HUES64 (cell line): ENCODE data around the gene LARP1.
"Not testable (repeated sequence)": the region's sequence is repeated elsewhere in the genome, so short reads cannot be mapped to it uniquely, and the experiment has no call there.

Source experiments
- H3K27ac ChIP-seq: 2 replicates; pipeline ENCODE4 v1.7.0; 2013; ENCODE audit warnings: low read depth, low read length, inconsistent platforms
- H3K27me3 ChIP-seq: 2 replicates; pipeline ENCODE4 v1.6.1; 2013; ENCODE audit warnings: mild to moderate bottlenecking, low read length; ENCODE audit not compliant: insufficient read depth
- H3K36me3 ChIP-seq: 2 replicates; pipeline ENCODE4 v1.6.1; 2013; ENCODE audit warnings: mild to moderate bottlenecking, low read length; ENCODE audit not compliant: insufficient read depth
- H3K4me1 ChIP-seq: 2 replicates; pipeline ENCODE4 v1.6.1; 2013; ENCODE audit warnings: mild to moderate bottlenecking, low read length, moderate library complexity; ENCODE audit not compliant: insufficient read depth
- H3K4me3 ChIP-seq: 2 replicates; pipeline ENCODE4 v1.5.1; 2013; ENCODE audit warnings: mild to moderate bottlenecking, low read length, moderate library complexity
- H3K9ac ChIP-seq: 2 replicates; pipeline ENCODE4 v1.6.1; 2013; ENCODE audit warnings: mild to moderate bottlenecking, low read depth, low read length
- H3K9me3 ChIP-seq: 2 replicates; pipeline ENCODE4 v1.6.1; 2013; ENCODE audit warnings: low read depth, low read length; ENCODE audit not compliant: insufficient read depth
- WGBS: fragments of 150-250, 120-280 bp; methylation state at CpG from one replicate; pipeline ENCODE4 v1.1.7; 2013; ENCODE audit warnings: missing lambda C conversion rate; 5-methylcytosine and 5-hydroxymethylcytosine counted together

Gene LARP1

GRCh38 chr5:154756009-154756867 is 1.1 kb downstream of the LARP1 start:
- Histone ChIP-seq H3K36me3 (no peaks in the 10 kb centered on the region), H3K9ac (peak overlapping the region; percentile 93), H3K4me1 (peaks cover 46% of the 10 kb centered on the region), H3K27ac (peak overlapping the region; percentile 96), H3K9me3 (no peaks in the 10 kb centered on the region), H3K27me3 (no peaks in the 10 kb centered on the region), H3K4me3 (peak overlapping the region; percentile 97)
- WGBS, result under 1% methylated on average over 72 of the region's 72 CpGs

GRCh38 chr5:154756868-154757813 is 2.0 kb downstream of the LARP1 start:
- H3K4me1 ChIP-seq, result peaks cover 52% of the 10 kb centered on the region
- under 1% methylated on average over 72 of the region's 73 CpGs for WGBS
- no peaks in the 10 kb centered on the region for H3K9me3 ChIP-seq
- peak overlapping the region; percentile 93 for H3K9ac ChIP-seq
- no peaks in the 10 kb centered on the region for H3K27me3 ChIP-seq
- no peaks in the 10 kb centered on the region for H3K36me3 ChIP-seq
- H3K27ac ChIP-seq, result peak overlapping the region; percentile 96
- peak overlapping the region; percentile 97 for H3K4me3 ChIP-seq

- Histone ChIP-seq H3K4me3 (peak overlapping the region; percentile 97), H3K36me3 (no peaks in the 10 kb centered on the region), H3K9ac (peak overlapping the region; percentile 44; the same call in 1 of the 2 replicates), H3K27ac (peak overlapping the region; percentile 38; the same call in 1 of the 2 replicates), H3K27me3 (no peaks in the 10 kb centered on the region), H3K4me1 (peaks cover 57% of the 10 kb centered on the region), H3K9me3 (no peaks in the 10 kb centered on the region)
- 12% methylated on average over 5 of the region's 5 CpGs for WGBS
Observed at GRCh38 chr5:154757814-154758406, 2.7 kb downstream of the LARP1 start.

- H3K4me3 ChIP-seq, result peak overlapping the region; percentile 48
- no peaks in the 10 kb centered on the region for H3K9me3 ChIP-seq
- H3K27ac ChIP-seq, result peak overlapping the region; percentile 38; the same call in 1 of the 2 replicates
- no peaks in the 10 kb centered on the region for H3K36me3 ChIP-seq
- H3K27me3 ChIP-seq, result no peaks in the 10 kb centered on the region
- H3K9ac ChIP-seq, result peak overlapping the region; percentile 44; the same call in 1 of the 2 replicates
- H3K4me1 ChIP-seq, result peaks cover 53% of the 10 kb centered on the region
- 35% methylated on average over 5 of the region's 5 CpGs for WGBS
Observed at GRCh38 chr5:154758493-154758892, 3.3 kb downstream of the LARP1 start.

- H3K9ac ChIP-seq, result peak overlapping the region; percentile 38; the same call in 1 of the 2 replicates
- H3K9me3 ChIP-seq, result no peaks in the 10 kb centered on the region
- no peaks in the 10 kb centered on the region for H3K27me3 ChIP-seq
- peak overlapping the region; percentile 48 for H3K4me3 ChIP-seq
- peak overlapping the region; percentile 23; the same call in 1 of the 2 replicates for H3K27ac ChIP-seq
- 33% methylated on average over 3 of the region's 3 CpGs for WGBS
- no peaks in the 10 kb centered on the region for H3K36me3 ChIP-seq
- peaks cover 48% of the 10 kb centered on the region for H3K4me1 ChIP-seq
Observed at GRCh38 chr5:154758977-154759376, 3.8 kb downstream of the LARP1 start.

GRCh38 chr5:154759868-154760267 is 4.7 kb downstream of the LARP1 start:
- H3K4me1 ChIP-seq, result peaks cover 45% of the 10 kb centered on the region
- WGBS, result 83% methylated on average over 12 of the region's 12 CpGs
- H3K4me3 ChIP-seq, result peak overlapping the region; percentile 48
- 0 out of 2 replicates have a peak overlapping the region, but pooled peaks have one; percentile 23 for H3K27ac ChIP-seq
- not testable (repeated sequence) for H3K9ac ChIP-seq, H3K27me3 ChIP-seq, H3K36me3 ChIP-seq, H3K9me3 ChIP-seq

- Histone ChIP-seq H3K9me3 (no peaks in the 10 kb centered on the region), H3K4me3 (no peak overlapping the region), H3K27ac (no peak overlapping the region), H3K36me3 (no peaks in the 10 kb centered on the region), H3K4me1 (peaks cover 54% of the 10 kb centered on the region), H3K9ac (no peak overlapping the region), H3K27me3 (no peaks in the 10 kb centered on the region)
- WGBS, result 66% methylated on average over 5 of the region's 5 CpGs
Observed at GRCh38 chr5:154761046-154761736, 6.0 kb downstream of the LARP1 start.

GRCh38 chr5:154762261-154762660 is 7.1 kb downstream of the LARP1 start:
- H3K9ac ChIP-seq, result no peak overlapping the region
- no peak overlapping the region for H3K4me3 ChIP-seq
- H3K9me3 ChIP-seq, result no peaks in the 10 kb centered on the region
- H3K4me1 ChIP-seq, result peaks cover 65% of the 10 kb centered on the region
- H3K36me3 ChIP-seq, result no peaks in the 10 kb centered on the region
- H3K27me3 ChIP-seq, result no peaks in the 10 kb centered on the region
- WGBS, result 93% methylated on average over 1 of the region's 1 CpG
- H3K27ac ChIP-seq, result no peak overlapping the region

- peaks cover 69% of the 10 kb centered on the region for H3K4me1 ChIP-seq
- no peak overlapping the region for H3K27ac ChIP-seq
- no peak overlapping the region for H3K9ac ChIP-seq
- WGBS, result 94% methylated on average over 1 of the region's 1 CpG
- H3K9me3 ChIP-seq, result no peaks in the 10 kb centered on the region
- no peak overlapping the region for H3K4me3 ChIP-seq
- H3K36me3 ChIP-seq, result no peaks in the 10 kb centered on the region
- H3K27me3 ChIP-seq, result no peaks in the 10 kb centered on the region
Observed at GRCh38 chr5:154762700-154763099, 7.5 kb downstream of the LARP1 start.

- Histone ChIP-seq H3K27me3 (no peaks in the 10 kb centered on the region), H3K4me3 (no peak overlapping the region), H3K36me3 (no peaks in the 10 kb centered on the region), H3K27ac (no peak overlapping the region), H3K9ac (no peak overlapping the region), H3K9me3 (no peaks in the 10 kb centered on the region), H3K4me1 (peaks cover 65% of the 10 kb centered on the region)
- WGBS, result 94% methylated on average over 3 of the region's 3 CpGs
Observed at GRCh38 chr5:154764967-154765366, 9.8 kb downstream of the LARP1 start.
